PC-3 (cell line): Measurements from ENCODE around the gene SNX20. TPM values are rescaled to one million over a fixed set of nuclear protein-coding genes. Genes with fewer than 3 reads are reported as not detected.

Experiments
- ATAC-seq: fragments of 200-7000 bp; cut with Tn5 transposase; 2 replicates; pipeline ENCODE4 v1.9.1; 2020; ENCODE audit warnings: mild to moderate bottlenecking, moderate library complexity
- BruUV-seq: library from RNA; stranded (reverse); fragments of 400-500 nt; replicated peaks from 2 replicates; lab custom pipeline; 2021; lab: Mats Ljungman, UMichigan
- CTCF ChIA-PET: fragments of 300-600 bp; sonication (Branson Sonifier 250); formaldehyde crosslinking; loops from one replicate; lab custom pipeline; 2022; ENCODE audit warnings: antibody characterized with exemption; lab: Charles Lee
- POLR2A ChIA-PET: fragments of 300-600 bp; sonication (Branson Sonifier 250); formaldehyde crosslinking; loops from one replicate; lab custom pipeline; 2022; ENCODE audit warnings: antibody characterized with exemption; ENCODE audit not compliant: unreplicated experiment; lab: Charles Lee
- DNase-seq: peaks from one replicate; pipeline ENCODE4 v3.0.0-alpha.2; 2015
- H2AFZ ChIP-seq: fragments of 300-600 bp; sonication (generic); 2 replicates; pipeline ENCODE4 v1.6.0; 2016; ENCODE audit warnings: antibody characterized with exemption, low read length
- H3F3A ChIP-seq: fragments of 300-600 bp; sonication (generic); one replicate; pipeline ENCODE4 v1.6.0; 2017; ENCODE audit warnings: antibody characterized with exemption, low read length, control low read depth, mild to moderate bottlenecking; ENCODE audit not compliant: unreplicated experiment
- H3K27ac ChIP-seq: fragments of 300-600 bp; sonication (generic); 2 replicates; pipeline ENCODE4 v1.5.1; 2016; ENCODE audit warnings: mild to moderate bottlenecking, low read length
- H3K27me3 ChIP-seq: fragments of 300-600 bp; sonication (generic); 2 replicates; pipeline ENCODE4 v1.6.1; 2016; ENCODE audit warnings: low read length, mixed read lengths
- H3K36me3 ChIP-seq: fragments of 300-600 bp; sonication (generic); 2 replicates; pipeline ENCODE4 v1.6.1; 2016; ENCODE audit warnings: low read depth, mixed run types, low read length, mixed read lengths
- H3K4me1 ChIP-seq: fragments of 300-600 bp; sonication (generic); 2 replicates; pipeline ENCODE4 v1.5.1; 2016; ENCODE audit warnings: low read length; ENCODE audit not compliant: insufficient read depth
- H3K4me2 ChIP-seq: fragments of 300-600 bp; sonication (generic); 2 replicates; pipeline ENCODE4 v1.6.0; 2016; ENCODE audit warnings: low read length
- H3K4me3 ChIP-seq: fragments of 300-600 bp; sonication (generic); 2 replicates; pipeline ENCODE4 v1.5.1; 2016; ENCODE audit warnings: mild to moderate bottlenecking, low read length, mixed read lengths
- H3K79me2 ChIP-seq: fragments of 300-600 bp; sonication (generic); 2 replicates; pipeline ENCODE4 v1.6.1; 2017; ENCODE audit warnings: low read length, mixed read lengths
- H3K9ac ChIP-seq: fragments of 300-600 bp; sonication (generic); 2 replicates; pipeline ENCODE4 v1.6.0; 2016; ENCODE audit warnings: mild to moderate bottlenecking, low read length
- H3K9me2 ChIP-seq: fragments of 300-600 bp; sonication (generic); replicated peaks from 2 replicates; pipeline ENCODE4 v1.6.1; 2016; ENCODE audit warnings: mixed run types, low read length, mixed read lengths
- H3K9me3 ChIP-seq: fragments of 300-600 bp; sonication (generic); 2 replicates; pipeline ENCODE4 v1.6.1; 2016; ENCODE audit warnings: low read length, mixed read lengths
- H4K20me1 ChIP-seq: fragments of 300-600 bp; sonication (generic); 2 replicates; pipeline ENCODE4 v1.6.1; 2016; ENCODE audit warnings: low read length, mixed read lengths
- EZH2 ChIP-seq: fragments of 300-600 bp; sonication (generic); IDR thresholded peaks from one replicate; pipeline ENCODE4 v1.6.1; 2017; ENCODE audit warnings: antibody characterized with exemption, mild to moderate bottlenecking, low read length; ENCODE audit not compliant: unreplicated experiment
- EZH2phosphoT487 ChIP-seq: fragments of 300-600 bp; sonication (generic); IDR thresholded peaks from 2 replicates; pipeline ENCODE4 v1.6.1; 2018; ENCODE audit warnings: mild to moderate bottlenecking, antibody characterized with exemption, low read length, borderline replicate concordance
- intact Hi-C: fragments of 100-400 bp; cut with micrococcal nuclease; formaldehyde crosslinking; loops from 2 replicates; pipeline ENCODE4 v1.9.0; 2023
- total RNA-seq: library from RNA; depleted of rRNA; stranded (reverse); fragments of >200 nt; gene quantifications from 2 replicates; pipeline ENCODE4 v1.2.3, GENCODE V29; 2014
- TF ChIP-seq, protein P1 (sequence below): fragments of 300-600 bp; sonication (generic); conservative IDR thresholded peaks from 2 replicates; pipeline ENCODE4 v1.5.1; 2017; ENCODE audit warnings: antibody characterized with exemption, low read depth, mild to moderate bottlenecking, low read length

Gene SNX20
- total RNA-seq, 1 experiment from 2014 or later: not detected

DNA sequence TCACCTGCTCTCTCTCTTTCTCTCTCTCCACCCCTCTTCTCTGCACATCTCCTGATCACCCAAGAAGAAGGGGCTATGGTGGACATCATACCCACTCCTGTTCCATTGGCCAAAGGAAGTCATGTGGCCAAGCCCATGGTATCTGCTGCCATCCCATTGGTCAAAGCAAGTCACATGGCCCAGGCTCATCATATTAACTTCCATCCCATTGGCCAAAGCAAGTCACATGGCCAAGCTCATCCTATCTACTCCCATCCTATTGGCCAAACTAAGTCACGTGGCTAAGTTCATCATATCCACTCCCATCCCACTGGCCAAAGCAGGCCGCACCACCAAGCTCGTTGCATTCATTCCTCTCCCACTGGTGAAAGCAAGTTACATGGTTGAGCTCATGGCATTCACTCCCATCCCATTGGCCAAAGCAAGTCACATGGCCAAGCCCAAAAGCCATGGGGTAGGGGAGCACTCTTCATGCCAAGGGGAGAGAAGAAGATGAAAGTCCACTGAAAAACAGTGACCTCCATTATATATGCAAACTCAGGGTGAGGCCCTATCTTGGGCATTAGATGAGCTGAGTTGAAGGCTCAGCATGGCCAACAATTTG lies 29.2 kb downstream of the SNX20 start:
- H3K27ac ChIP-seq: no peak overlapping the region
- no peaks in the 10 kb centered on the region for H3K9me3 ChIP-seq
- DNase-seq (no peak), ATAC-seq (no peak)
- H3K36me3 ChIP-seq: no peaks in the 10 kb centered on the region
- ChIA-PET CTCF (no interaction called here), POLR2A (no interaction called here)
- H4K20me1 ChIP-seq: no peaks in the 10 kb centered on the region
- no peaks in the 10 kb centered on the region for H3F3A ChIP-seq
- no peaks in the 10 kb centered on the region for H3K9me2 ChIP-seq
- H3K9ac ChIP-seq: no peak overlapping the region
- no peaks in the 10 kb centered on the region for H3K4me1 ChIP-seq
- H3K4me2 ChIP-seq: no peak overlapping the region
- TF ChIP-seq EZH2phosphoT487 (no peak), EZH2 (no peak)
- TF ChIP-seq, protein P1, sequence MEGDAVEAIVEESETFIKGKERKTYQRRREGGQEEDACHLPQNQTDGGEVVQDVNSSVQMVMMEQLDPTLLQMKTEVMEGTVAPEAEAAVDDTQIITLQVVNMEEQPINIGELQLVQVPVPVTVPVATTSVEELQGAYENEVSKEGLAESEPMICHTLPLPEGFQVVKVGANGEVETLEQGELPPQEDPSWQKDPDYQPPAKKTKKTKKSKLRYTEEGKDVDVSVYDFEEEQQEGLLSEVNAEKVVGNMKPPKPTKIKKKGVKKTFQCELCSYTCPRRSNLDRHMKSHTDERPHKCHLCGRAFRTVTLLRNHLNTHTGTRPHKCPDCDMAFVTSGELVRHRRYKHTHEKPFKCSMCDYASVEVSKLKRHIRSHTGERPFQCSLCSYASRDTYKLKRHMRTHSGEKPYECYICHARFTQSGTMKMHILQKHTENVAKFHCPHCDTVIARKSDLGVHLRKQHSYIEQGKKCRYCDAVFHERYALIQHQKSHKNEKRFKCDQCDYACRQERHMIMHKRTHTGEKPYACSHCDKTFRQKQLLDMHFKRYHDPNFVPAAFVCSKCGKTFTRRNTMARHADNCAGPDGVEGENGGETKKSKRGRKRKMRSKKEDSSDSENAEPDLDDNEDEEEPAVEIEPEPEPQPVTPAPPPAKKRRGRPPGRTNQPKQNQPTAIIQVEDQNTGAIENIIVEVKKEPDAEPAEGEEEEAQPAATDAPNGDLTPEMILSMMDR: no peak
- intact Hi-C loops: no loop called here
- no peaks in the 10 kb centered on the region for H3K27me3 ChIP-seq
- no peak overlapping the region for H3K4me3 ChIP-seq
- H3K79me2 ChIP-seq: no peaks in the 10 kb centered on the region
- no peak overlapping the region for H2AFZ ChIP-seq
- no TSS peak for BruUV-seq

DNA sequence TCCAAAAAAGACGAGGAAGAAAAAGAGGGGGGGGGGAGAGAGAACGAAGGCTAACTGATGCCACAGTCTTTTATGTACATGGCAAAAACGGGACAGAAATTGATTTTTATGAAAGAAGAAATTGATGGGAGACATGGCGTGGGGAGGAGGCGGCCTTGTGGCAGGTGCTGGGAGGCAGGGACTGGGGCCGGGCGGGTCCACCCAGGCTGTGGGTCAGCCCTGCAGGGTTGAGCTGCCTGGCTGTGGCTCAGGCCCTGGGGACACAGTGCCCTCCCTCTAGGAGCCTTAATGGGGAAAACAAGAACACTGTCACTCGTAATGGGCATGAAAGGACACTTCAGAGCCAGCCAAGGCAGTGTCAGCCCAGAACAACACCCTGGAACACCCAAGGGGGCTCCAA lies 34.8 kb downstream of the SNX20 start:
- H3K79me2 ChIP-seq: no peaks in the 10 kb centered on the region
- no peak for DNase-seq
- H3K9me2 ChIP-seq: no peaks in the 10 kb centered on the region
- no peaks in the 10 kb centered on the region for H3K36me3 ChIP-seq
- no peak overlapping the region for H3K9ac ChIP-seq
- peaks cover 22% of the 10 kb centered on the region for H3K27me3 ChIP-seq
- no peaks in the 10 kb centered on the region for H4K20me1 ChIP-seq
- no peak for TF ChIP-seq EZH2phosphoT487
- no peak for TF ChIP-seq EZH2
- TF ChIP-seq, protein P1: no peak
- intact Hi-C loops: no loop called here
- ATAC-seq: no peak
- BruUV-seq: no TSS peak
- H3K4me3 ChIP-seq: no peak overlapping the region
- no peaks in the 10 kb centered on the region for H3K4me1 ChIP-seq
- POLR2A ChIA-PET: no interaction called here
- H3K27ac ChIP-seq: no peak overlapping the region
- no peak overlapping the region for H3K4me2 ChIP-seq
- no peaks in the 10 kb centered on the region for H3K9me3 ChIP-seq
- no peak overlapping the region for H2AFZ ChIP-seq
- H3F3A ChIP-seq: no peaks in the 10 kb centered on the region
- CTCF ChIA-PET: no interaction called here

DNA sequence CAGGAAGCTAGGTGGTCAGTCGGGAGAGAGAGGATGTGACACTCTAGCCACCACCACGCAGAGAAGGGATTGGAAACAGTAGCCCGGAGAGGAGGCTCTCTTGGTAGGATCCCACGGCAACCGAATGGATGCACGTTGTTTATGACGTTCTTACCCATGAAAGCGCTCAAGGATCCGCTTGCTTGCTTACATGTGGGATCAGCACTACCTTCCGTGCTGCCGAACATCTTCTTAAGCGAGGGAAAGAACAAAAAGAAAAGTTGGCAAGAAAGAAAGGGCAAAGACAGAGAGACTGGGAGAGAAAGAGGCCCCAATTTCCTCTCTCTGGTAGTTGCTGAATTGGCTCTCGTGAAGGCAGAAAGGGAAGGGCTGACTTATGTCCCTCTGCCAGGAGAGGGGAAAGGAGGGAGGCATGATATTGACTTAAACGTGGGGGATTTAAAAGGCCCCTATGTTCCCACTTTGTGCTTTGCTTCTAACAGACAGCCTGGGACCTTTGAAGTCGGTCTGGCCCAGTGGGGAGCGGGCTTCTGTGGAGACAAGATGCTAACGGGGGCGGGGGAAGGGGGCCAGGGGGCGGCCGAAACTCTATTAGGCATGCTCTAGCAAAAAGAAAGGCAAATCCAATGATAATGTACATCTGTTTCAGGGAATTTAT lies 35.4 kb downstream of the SNX20 start:
- no peaks in the 10 kb centered on the region for H3F3A ChIP-seq
- intact Hi-C loops: no loop called here
- H3K4me2 ChIP-seq: no peak overlapping the region
- BruUV-seq: no TSS peak
- no peak for ATAC-seq
- H2AFZ ChIP-seq: no peak overlapping the region
- no peak overlapping the region for H3K9ac ChIP-seq
- DNase-seq: no peak
- no peaks in the 10 kb centered on the region for H3K36me3 ChIP-seq
- POLR2A ChIA-PET: no interaction called here
- H3K27me3 ChIP-seq: peaks cover 22% of the 10 kb centered on the region
- CTCF ChIA-PET: interaction anchor here (1.2 kb wide), 1 partner anchor 161 kb away, joined by 4 read pairs; no protein-coding TSS in a partner anchor
- TF ChIP-seq, protein P1: no peak
- TF ChIP-seq EZH2 (no peak), EZH2phosphoT487 (no peak)
- no peaks in the 10 kb centered on the region for H3K79me2 ChIP-seq
- no peaks in the 10 kb centered on the region for H3K4me1 ChIP-seq
- H3K27ac ChIP-seq: no peak overlapping the region
- no peaks in the 10 kb centered on the region for H4K20me1 ChIP-seq
- no peaks in the 10 kb centered on the region for H3K9me3 ChIP-seq
- H3K4me3 ChIP-seq: no peak overlapping the region
- no peaks in the 10 kb centered on the region for H3K9me2 ChIP-seq
